HUES64 (cell line): ENCODE results near the gene ATF6B.
"Not testable (repeated sequence)": the region's sequence is repeated elsewhere in the genome, so short reads cannot be mapped to it uniquely, and the experiment has no call there.

Experiments
- H3K27ac ChIP-seq: 2 replicates; pipeline ENCODE4 v1.7.0; 2013; ENCODE audit warnings: low read depth, low read length, inconsistent platforms
- H3K27me3 ChIP-seq: 2 replicates; pipeline ENCODE4 v1.6.1; 2013; ENCODE audit warnings: mild to moderate bottlenecking, low read length; ENCODE audit not compliant: insufficient read depth
- H3K36me3 ChIP-seq: 2 replicates; pipeline ENCODE4 v1.6.1; 2013; ENCODE audit warnings: mild to moderate bottlenecking, low read length; ENCODE audit not compliant: insufficient read depth
- H3K4me1 ChIP-seq: 2 replicates; pipeline ENCODE4 v1.6.1; 2013; ENCODE audit warnings: mild to moderate bottlenecking, low read length, moderate library complexity; ENCODE audit not compliant: insufficient read depth
- H3K4me3 ChIP-seq: 2 replicates; pipeline ENCODE4 v1.5.1; 2013; ENCODE audit warnings: mild to moderate bottlenecking, low read length, moderate library complexity
- H3K9ac ChIP-seq: 2 replicates; pipeline ENCODE4 v1.6.1; 2013; ENCODE audit warnings: mild to moderate bottlenecking, low read depth, low read length
- H3K9me3 ChIP-seq: 2 replicates; pipeline ENCODE4 v1.6.1; 2013; ENCODE audit warnings: low read depth, low read length; ENCODE audit not compliant: insufficient read depth
- WGBS: fragments of 150-250, 120-280 bp; methylation state at CpG from one replicate; pipeline ENCODE4 v1.1.7; 2013; ENCODE audit warnings: missing lambda C conversion rate; 5-methylcytosine and 5-hydroxymethylcytosine counted together

ATF6B gene

DNA sequence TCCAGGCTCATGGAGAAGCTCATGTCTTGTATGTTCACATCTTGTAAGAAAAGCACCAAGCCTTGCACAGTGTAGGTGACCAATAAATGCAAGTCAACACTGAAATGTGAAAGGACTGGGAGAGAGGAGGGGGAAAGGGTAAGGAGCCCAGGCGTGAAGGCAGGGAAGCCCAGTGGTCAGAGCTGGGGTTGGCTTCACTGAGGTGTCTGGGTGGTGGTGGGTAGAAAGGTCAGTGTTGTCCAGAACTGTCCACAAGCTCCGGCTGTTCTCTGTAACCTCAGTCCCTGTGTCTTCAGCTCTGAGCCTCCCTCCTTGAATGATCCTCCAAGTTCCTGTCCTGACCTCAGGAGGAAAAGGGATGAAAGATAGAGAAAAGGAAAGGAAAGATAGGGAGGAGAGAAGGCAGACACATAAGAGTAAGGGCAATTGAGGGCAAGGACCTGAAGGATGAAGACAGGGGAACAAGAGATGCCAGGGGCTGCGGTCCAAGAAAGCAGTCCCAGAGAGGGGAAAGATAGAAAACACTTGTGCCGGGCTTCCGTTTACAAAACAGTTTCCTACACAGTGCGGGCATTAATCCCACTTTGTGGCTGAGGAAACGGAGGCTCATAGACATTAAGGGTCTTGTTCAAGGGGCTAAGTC, 16.5 kb downstream of the ATF6B start:
- Histone ChIP-seq H3K4me1 (peaks cover 12% of the 10 kb centered on the region), H3K4me3 (no peak overlapping the region), H3K27ac (no peak overlapping the region), H3K9me3 (no peaks in the 10 kb centered on the region), H3K36me3 (peaks cover 14% of the 10 kb centered on the region), H3K9ac (no peak overlapping the region), H3K27me3 (peaks cover 12% of the 10 kb centered on the region)
- WGBS = 89% methylated on average over 7 of the region's 7 CpGs

DNA sequence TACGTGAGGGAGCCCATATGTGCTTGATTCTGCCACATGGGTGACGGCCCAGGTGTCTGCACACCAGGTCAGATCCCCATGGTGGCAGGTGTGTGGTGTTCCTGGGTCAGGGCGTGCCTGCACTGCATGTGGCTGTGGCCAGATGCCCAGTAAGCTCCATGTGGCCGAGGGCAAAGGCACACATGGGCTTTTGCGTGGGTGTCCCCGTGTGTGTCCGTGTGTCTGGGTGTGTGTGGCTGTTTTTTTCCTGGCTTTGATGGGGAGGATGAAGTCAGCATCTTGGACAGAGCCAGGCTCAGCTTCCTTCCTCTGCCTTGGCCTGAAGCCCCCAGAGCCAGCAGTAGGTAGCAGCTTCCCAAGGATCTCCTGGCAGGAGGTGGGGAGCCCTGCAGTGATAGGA, 17.4 kb downstream of the ATF6B start:
- peaks cover 6% of the 10 kb centered on the region; the same call in 1 of the 2 replicates for H3K36me3 ChIP-seq
- no peak overlapping the region for H3K27ac ChIP-seq
- peaks cover 12% of the 10 kb centered on the region for H3K4me1 ChIP-seq
- H3K4me3 ChIP-seq = no peak overlapping the region
- H3K27me3 ChIP-seq = peaks cover 14% of the 10 kb centered on the region
- H3K9ac ChIP-seq = no peak overlapping the region
- 88% methylated on average over 7 of the region's 7 CpGs for WGBS
- H3K9me3 ChIP-seq = no peaks in the 10 kb centered on the region

DNA sequence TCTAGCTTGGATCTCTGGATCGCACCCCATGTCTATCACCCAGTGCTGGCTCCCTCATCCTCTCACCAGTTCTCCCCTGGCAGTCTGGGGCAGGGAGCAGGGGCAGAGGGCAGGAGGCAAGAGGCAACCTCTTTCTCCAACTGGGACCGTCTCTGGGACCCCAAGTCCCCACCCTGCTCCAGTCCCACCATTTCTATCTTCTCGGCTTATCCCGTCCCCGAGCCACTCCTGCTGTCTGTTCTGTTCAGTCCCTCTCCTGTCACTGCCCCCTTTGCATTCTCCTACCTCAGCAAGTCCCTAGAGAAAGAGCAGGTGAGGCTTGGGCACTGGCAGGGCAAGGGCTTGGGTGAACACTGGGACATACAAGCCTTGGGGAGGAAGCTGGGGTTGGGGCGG, 18.3 kb downstream of the ATF6B start:
- no peak overlapping the region for H3K27ac ChIP-seq
- H3K4me3 ChIP-seq = no peak overlapping the region
- 62% methylated on average over 6 of the region's 6 CpGs for WGBS
- H3K27me3 ChIP-seq = peaks cover 14% of the 10 kb centered on the region
- H3K4me1 ChIP-seq = peaks cover 12% of the 10 kb centered on the region
- no peak overlapping the region for H3K9ac ChIP-seq
- no peaks in the 10 kb centered on the region for H3K9me3 ChIP-seq
- peaks cover 2% of the 10 kb centered on the region; the same call in 1 of the 2 replicates for H3K36me3 ChIP-seq

DNA sequence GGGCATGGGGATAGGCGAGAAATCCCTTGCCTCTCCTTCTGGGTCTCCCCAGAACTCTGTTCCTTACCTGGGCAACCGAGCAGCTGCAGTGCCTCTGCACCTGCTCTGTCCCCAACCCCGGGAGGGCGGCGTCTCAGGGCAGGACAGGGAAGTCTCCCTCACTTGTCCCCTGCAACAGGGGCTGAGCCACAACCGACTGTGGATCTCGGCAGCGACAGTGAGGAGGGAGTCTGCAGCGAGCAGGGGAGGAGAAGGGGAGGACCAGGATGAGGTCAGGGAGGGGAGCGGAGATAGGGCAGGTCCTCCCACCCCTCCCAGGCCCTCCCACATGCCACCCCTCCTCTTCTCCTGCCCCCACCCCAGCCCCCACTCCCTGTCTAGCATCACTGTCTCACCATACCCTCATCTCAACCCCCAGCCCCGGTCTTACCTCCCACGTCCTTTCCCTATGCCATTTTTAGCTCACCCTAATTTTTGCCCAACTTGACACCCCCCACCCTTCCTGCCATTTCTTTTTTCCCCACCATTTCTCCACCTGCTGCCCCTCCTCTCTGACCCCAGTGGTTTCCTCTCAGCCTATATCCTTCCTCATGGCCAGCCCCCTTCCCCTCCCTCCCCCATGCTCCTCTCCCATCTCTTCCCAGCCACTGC, 18.8 kb downstream of the ATF6B start, which contains the start of gene TNXB:
Gene TNXB (minus strand): TSS at position 225 of the 651 bp plus-strand sequence. CDS start 11,140 bp downstream, outside the sequence.
- H3K4me3 ChIP-seq = peak within 1 kb of the TSS; percentile 14; the same call in 1 of the 2 replicates

DNA sequence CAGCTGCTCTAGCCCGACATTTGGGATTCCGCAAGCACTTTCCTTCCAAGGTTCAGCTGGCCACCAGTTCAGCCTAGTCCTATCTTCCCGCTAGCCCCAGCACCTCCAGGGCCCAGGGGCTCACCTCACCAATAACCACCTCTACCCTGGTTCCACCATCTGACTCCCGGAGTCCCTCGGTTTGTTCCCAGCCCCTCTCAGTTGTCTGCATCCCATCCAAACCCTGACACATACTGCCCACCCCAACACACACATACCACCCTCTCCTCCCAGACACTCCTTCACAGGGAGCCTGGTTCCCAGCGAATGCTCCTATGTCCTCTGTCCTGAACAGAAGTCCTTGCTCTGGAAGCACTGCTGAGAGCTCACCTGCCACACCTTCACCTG, 19.3 kb downstream of the ATF6B start:
- H3K27me3 ChIP-seq = peaks cover 14% of the 10 kb centered on the region
- H3K27ac ChIP-seq = no peak overlapping the region
- peaks cover 12% of the 10 kb centered on the region for H3K4me1 ChIP-seq
- H3K9ac ChIP-seq = no peak overlapping the region
- no peaks in the 10 kb centered on the region for H3K36me3 ChIP-seq
- no peaks in the 10 kb centered on the region for H3K9me3 ChIP-seq
- peak overlapping the region; percentile 14; the same call in 1 of the 2 replicates for H3K4me3 ChIP-seq
- 65% methylated on average over 6 of the region's 6 CpGs for WGBS

More for the DNA sequence above, 18.8 kb downstream of the ATF6B start, which contains the start of gene TNXB:
- H3K27me3 ChIP-seq = peaks cover 14% of the 10 kb centered on the region
- no peaks in the 10 kb centered on the region for H3K9me3 ChIP-seq
- H3K36me3 ChIP-seq = no peaks in the 10 kb centered on the region
- H3K4me1 ChIP-seq = peaks cover 12% of the 10 kb centered on the region
- 28% methylated on average over 10 of the region's 12 CpGs for WGBS
- no peak within 1 kb of the TSS for H3K9ac ChIP-seq
- H3K27ac ChIP-seq = no peak within 1 kb of the TSS

DNA sequence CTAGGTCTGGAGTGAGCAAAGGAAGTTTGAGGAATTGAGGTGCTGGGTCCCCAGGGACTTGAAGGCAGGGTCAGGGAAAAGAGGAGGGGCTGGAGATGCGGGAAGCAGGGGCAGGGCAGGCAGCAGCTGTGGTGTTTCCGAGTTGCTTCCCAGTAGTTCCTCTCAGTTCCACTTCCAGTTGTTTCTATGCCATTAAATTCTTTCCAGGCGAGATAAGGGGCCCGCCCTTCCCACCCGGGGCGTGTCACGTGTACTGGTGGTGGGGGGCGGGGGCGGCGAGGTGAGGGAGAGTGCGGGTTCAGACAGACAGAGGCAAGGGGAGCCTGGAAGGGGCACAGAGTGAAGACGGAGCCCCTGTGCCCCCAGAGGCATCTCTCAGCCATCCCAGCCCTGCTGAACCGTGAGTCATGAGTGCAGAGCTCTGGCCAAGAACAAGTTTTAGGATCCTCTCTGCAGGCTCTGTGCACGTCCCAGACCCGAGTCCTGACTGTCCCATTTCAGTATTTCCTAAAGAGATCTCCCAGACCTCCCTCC, 19.9 kb downstream of the ATF6B start:
- Histone ChIP-seq H3K27me3 (peaks cover 14% of the 10 kb centered on the region), H3K27ac (no peak overlapping the region), H3K4me1 (peaks cover 12% of the 10 kb centered on the region), H3K9me3 (no peaks in the 10 kb centered on the region), H3K9ac (no peak overlapping the region), H3K4me3 (no peak overlapping the region), H3K36me3 (no peaks in the 10 kb centered on the region)
- WGBS = 16% methylated on average over 15 of the region's 15 CpGs

DNA sequence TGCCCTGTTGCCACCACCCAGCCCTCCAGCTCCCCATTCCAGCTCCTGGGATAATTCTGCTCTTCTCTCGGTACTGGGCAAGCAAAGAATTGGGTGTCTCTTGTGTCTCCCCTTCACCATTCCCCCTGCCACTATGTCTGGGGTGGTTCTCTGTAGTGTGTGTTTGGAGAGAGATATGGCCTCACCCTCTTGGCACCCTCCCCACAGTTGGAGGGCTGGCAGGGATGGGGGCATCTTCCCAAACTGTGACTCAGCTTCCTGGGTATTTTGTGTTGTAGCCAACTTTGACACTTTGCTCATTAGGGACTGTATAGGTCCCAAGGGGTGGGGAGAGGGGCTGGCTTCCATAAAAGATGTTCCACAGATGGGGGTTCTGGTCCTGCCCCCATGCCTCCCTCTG, 20.6 kb downstream of the ATF6B start:
- Histone ChIP-seq H3K27ac (no peak overlapping the region), H3K4me1 (peaks cover 12% of the 10 kb centered on the region), H3K36me3 (no peaks in the 10 kb centered on the region), H3K9ac (no peak overlapping the region), H3K4me3 (no peak overlapping the region), H3K9me3 (no peaks in the 10 kb centered on the region), H3K27me3 (peaks cover 14% of the 10 kb centered on the region)
- WGBS = 92% methylated on average over 1 of the region's 1 CpG

DNA sequence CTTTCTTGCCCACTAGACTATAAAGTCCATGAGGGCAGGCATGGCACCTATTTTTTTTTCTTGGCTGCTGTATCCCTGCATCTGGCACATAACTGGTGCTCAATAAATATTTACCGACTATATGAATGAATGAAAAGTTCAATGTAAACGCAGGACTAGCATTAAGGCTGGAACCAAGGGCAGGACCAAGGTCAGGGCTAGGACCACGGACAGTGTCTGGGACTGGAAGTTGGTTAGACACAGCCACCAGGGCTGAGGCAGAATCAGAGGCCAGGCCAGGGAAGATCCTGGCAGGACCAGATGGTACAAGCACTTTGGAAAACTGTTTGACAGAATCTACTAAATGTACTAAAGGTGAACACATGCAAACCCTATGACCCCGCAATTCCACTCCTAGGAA, 22.6 kb downstream of the ATF6B start:
- Histone ChIP-seq H3K27ac (no peak overlapping the region), H3K9ac (no peak overlapping the region), H3K4me1 (peaks cover 12% of the 10 kb centered on the region), H3K36me3 (no peaks in the 10 kb centered on the region), H3K27me3 (peaks cover 14% of the 10 kb centered on the region), H3K9me3 (no peaks in the 10 kb centered on the region), H3K4me3 (no peak overlapping the region)
- WGBS = 76% methylated on average over 4 of the region's 4 CpGs

DNA sequence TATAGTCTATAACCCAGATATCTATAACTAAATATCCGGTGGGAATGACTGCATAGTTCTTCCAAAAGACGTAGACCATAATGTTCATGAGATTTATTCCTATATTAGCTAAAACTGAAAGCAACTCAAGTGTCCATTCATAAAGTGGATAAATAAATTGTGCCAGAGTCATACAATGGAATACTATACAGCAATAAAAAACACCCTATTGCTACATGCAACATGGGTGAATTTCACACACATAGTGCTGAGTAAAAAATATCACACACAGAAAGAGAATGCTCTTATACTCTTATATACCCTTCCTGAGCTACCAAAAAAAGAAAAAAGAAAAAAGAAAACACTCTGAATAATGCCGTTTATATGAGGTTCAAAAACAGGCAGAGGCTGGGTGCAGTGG, 25.8 kb downstream of the ATF6B start:
- no peak overlapping the region for H3K4me3 ChIP-seq
- H3K36me3 ChIP-seq = no peaks in the 10 kb centered on the region
- H3K9me3 ChIP-seq = no peaks in the 10 kb centered on the region
- peaks cover 17% of the 10 kb centered on the region for H3K27me3 ChIP-seq
- no peak overlapping the region for H3K27ac ChIP-seq
- no peak overlapping the region for H3K9ac ChIP-seq
- H3K4me1 ChIP-seq = no peaks in the 10 kb centered on the region
- 85% methylated on average over 1 of the region's 3 CpGs for WGBS

DNA sequence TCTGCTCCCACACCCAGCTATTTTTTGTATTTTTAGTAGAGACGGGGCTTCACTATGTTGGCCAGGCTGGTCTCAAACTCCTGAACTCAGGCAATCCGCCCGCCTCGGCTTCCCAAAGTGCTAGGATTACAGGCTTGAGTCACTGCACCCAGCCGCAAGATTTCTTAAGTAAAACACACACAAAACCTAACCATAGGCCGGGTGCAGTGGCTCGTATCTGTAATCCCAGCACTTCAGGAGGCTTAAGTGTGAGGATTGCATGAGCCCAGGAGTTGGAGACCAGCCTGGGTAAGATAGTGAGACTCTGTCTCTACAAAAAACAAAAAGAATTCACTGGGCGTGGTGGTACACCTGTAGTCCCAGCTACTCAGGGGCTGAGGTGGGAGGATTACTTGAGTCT, 27.8 kb downstream of the ATF6B start:
- not testable (repeated sequence) for H3K27ac ChIP-seq, H3K4me3 ChIP-seq, H3K4me1 ChIP-seq, H3K36me3 ChIP-seq, H3K9me3 ChIP-seq, H3K9ac ChIP-seq
- 91% methylated on average over 7 of the region's 8 CpGs for WGBS
- peaks cover 35% of the 10 kb centered on the region for H3K27me3 ChIP-seq

DNA sequence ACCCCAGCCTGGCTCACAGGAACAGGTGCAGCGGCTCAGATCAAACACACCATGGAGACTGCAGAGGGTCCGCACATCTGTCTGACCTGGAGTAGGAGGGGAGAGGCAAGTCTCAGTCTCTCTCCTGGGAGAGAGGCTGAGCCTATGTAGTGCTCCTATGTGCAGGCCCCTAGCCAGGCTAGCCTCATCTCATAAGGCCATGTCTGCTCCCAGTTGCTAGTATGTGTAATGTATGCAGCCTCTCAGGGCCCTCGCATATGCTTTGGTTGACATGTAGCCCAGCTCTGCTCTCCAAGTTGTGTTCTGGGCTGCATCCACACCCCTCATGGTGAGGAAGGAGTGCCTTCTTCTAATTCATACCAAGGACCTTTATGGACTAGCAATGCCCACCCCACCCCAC, 30.7 kb downstream of the ATF6B start:
- H3K9ac ChIP-seq = no peak overlapping the region
- H3K4me1 ChIP-seq = no peaks in the 10 kb centered on the region
- no peak overlapping the region for H3K4me3 ChIP-seq
- H3K36me3 ChIP-seq = no peaks in the 10 kb centered on the region
- H3K27me3 ChIP-seq = peaks cover 42% of the 10 kb centered on the region
- WGBS = 90% methylated on average over 3 of the region's 3 CpGs
- no peaks in the 10 kb centered on the region for H3K9me3 ChIP-seq
- no peak overlapping the region for H3K27ac ChIP-seq
